Suprapubic skin (tissue), 4 donors: ENCODE results near the gene P2RY8. TPM values are rescaled to one million over a fixed set of nuclear protein-coding genes. Genes with fewer than 3 reads are reported as not detected.
"Not testable (repeated sequence)": the region's sequence is repeated elsewhere in the genome, so short reads cannot be mapped to it uniquely, and the experiment has no call there.

Experiments used
- DNase-seq, 2 donors: peaks; one replicate each; pipeline ENCODE4 v3.0.0-alpha.2; 2019; ENCODE audit warnings: low spot score in 2 of 2
- H3K27ac ChIP-seq: fragments of 200-600 bp; sonication (generic); one replicate; pipeline ENCODE4 v1.5.1; 2019
- H3K27me3 ChIP-seq: fragments of 200-600 bp; sonication (generic); one replicate; pipeline ENCODE4 v1.5.1; 2019
- H3K36me3 ChIP-seq: fragments of 200-600 bp; sonication (generic); one replicate; pipeline ENCODE4 v1.5.1; 2019
- H3K4me1 ChIP-seq: fragments of 200-600 bp; sonication (generic); one replicate; pipeline ENCODE4 v1.5.1; 2019
- H3K4me3 ChIP-seq: fragments of 200-600 bp; sonication (generic); one replicate; pipeline ENCODE4 v1.5.1; 2019; ENCODE audit warnings: mild to moderate bottlenecking
- H3K9me3 ChIP-seq: fragments of 200-600 bp; sonication (generic); one replicate; pipeline ENCODE4 v1.5.1; 2019
- CTCF ChIP-seq, 2 donors: fragments of 200-600 bp in 1 of 2; fragments of 450-650 bp in 1 of 2; sonication (generic) in 1 of 2; IDR thresholded peaks; one replicate each; pipeline ENCODE4 v1.5.1; 2016 to 2019; ENCODE audit warnings: antibody characterized with exemption in 2 of 2, mild to moderate bottlenecking in 1 of 2, moderate library complexity in 1 of 2
- EP300 ChIP-seq: sonication (generic); formaldehyde crosslinking; IDR thresholded peaks from one replicate; pipeline ENCODE4 v1.6.1; 2017; ENCODE audit warnings: antibody characterized with exemption
- POLR2A ChIP-seq, 2 donors: fragments of 450-650 bp; IDR thresholded peaks; one replicate each; pipeline ENCODE4 v1.6.1; 2017; ENCODE audit warnings: antibody characterized with exemption in 2 of 2, mild to moderate bottlenecking in 2 of 2, moderate library complexity in 2 of 2
- POLR2AphosphoS5 ChIP-seq, 3 donors: sonication (generic); formaldehyde crosslinking; IDR thresholded peaks; one replicate each; pipeline ENCODE4 v1.6.1; 2017; ENCODE audit warnings: antibody characterized with exemption in 3 of 3
- WGBS: methylation state at CpG from one replicate; pipeline ENCODE4 v1.1.5; 2018; 5-methylcytosine and 5-hydroxymethylcytosine counted together
- total RNA-seq, 4 donors: library from RNA; depleted of rRNA; stranded (reverse); fragments of >200 nt; gene quantifications; one replicate each; pipeline ENCODE4 v1.1.0, GENCODE V29; 2016

Gene P2RY8
- total RNA-seq, 4 donors from 2014 or later, result 0.25 TPM; not detected in 3

- H3K27me3 ChIP-seq, result peaks cover 3% of the 10 kb centered on the region
- no peak for TF ChIP-seq POLR2A (IDR thresholded peaks at IDR 0.05)
- no peak for TF ChIP-seq EP300
- TF ChIP-seq CTCF (IDR thresholded peaks at IDR 0.05), result no peak
- no peak for TF ChIP-seq POLR2AphosphoS5 (IDR thresholded peaks at IDR 0.05)
- WGBS, result 42% methylated on average over 2 of the region's 2 CpGs
- no peaks in the 10 kb centered on the region for H3K4me1 ChIP-seq
- no peaks in the 10 kb centered on the region for H3K36me3 ChIP-seq
- H3K9me3 ChIP-seq, result no peaks in the 10 kb centered on the region
- no peak overlapping the region for H3K4me3 ChIP-seq
- no peak for DNase-seq
- H3K27ac ChIP-seq, result no peak overlapping the region
Measured at GRCh38 chrX:1561164-1561563, 24.2 kb upstream of the P2RY8 start.

DNA sequence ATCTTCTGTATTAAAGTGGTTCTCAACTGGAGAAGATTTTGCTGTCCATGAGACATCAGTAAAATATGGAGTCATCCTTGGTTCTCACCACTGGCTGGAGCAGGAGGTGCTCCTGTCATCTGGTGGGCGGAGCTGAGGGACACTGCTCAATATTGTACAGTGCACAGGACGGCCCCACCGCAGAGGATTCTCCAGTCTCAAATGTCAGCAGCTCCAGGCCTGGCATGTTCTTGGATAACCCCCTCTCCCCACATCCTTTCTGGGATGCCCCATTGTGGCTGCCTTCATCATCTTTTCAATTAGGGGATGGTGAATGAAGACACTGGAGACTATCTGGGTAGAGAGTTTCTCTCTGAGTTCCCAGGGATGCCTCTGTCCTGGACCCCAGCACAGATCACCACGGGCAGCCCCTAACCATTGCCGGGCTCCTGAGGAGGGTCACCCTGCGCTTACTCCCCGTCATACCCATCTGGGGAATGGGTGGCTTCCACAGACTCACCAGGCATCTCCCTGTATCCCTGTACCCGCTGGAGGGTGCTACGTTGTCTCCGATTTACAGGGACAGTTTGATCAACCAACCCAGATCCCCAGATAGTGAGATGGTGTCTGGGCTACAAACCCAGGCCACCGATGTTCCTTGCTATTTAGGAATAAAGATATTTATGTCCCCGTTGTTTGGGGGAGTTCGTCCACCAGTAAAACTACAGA, 21.9 kb upstream of the P2RY8 start:
- peak; percentile 28 to 43 for DNase-seq

GRCh38 chrX:1557442-1557841, 20.5 kb upstream of the P2RY8 start:
- DNase-seq, result peak; percentile 4 to 18
- not testable (repeated sequence) for H3K4me1 ChIP-seq, H3K4me3 ChIP-seq, H3K27ac ChIP-seq, H3K36me3 ChIP-seq, H3K9me3 ChIP-seq, H3K27me3 ChIP-seq

More for the DNA sequence above, 21.9 kb upstream of the P2RY8 start:
- no peaks in the 10 kb centered on the region for H3K4me1 ChIP-seq
- 84% methylated on average over 13 of the region's 13 CpGs for WGBS
- no peak for TF ChIP-seq EP300
- no peak for TF ChIP-seq CTCF (IDR thresholded peaks at IDR 0.05)
- no peak for TF ChIP-seq POLR2A (IDR thresholded peaks at IDR 0.05)
- no peak for TF ChIP-seq POLR2AphosphoS5 (IDR thresholded peaks at IDR 0.05)
- no peak overlapping the region for H3K4me3 ChIP-seq
- H3K9me3 ChIP-seq, result no peaks in the 10 kb centered on the region
- no peak overlapping the region for H3K27ac ChIP-seq
- H3K36me3 ChIP-seq, result no peaks in the 10 kb centered on the region
- H3K27me3 ChIP-seq, result peaks cover 3% of the 10 kb centered on the region

DNA sequence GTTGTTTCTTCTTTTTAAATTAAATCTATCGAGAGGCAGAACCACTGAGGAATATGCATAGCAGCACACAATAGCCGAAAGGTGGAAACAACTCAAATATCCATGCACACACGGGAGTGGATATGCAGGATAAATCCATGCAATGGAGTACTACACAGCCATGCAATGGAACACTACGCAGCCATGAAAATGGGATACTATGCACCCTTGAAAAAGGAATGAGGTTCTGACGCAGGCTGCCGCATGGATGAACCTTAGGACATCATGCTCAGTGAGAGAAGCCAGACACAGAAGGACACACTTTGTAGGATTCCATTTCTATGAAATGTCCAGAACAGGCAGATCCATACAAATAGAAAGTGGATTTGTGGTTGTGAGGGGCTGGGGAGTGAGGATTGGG, 18.4 kb upstream of the P2RY8 start:
- TF ChIP-seq POLR2AphosphoS5 (IDR thresholded peaks at IDR 0.05), result no peak
- TF ChIP-seq CTCF (IDR thresholded peaks at IDR 0.05), result no peak
- TF ChIP-seq POLR2A (IDR thresholded peaks at IDR 0.05), result no peak
- no peak for TF ChIP-seq EP300
- Histone ChIP-seq H3K9me3 (peaks cover 3% of the 10 kb centered on the region), H3K27me3 (peaks cover 3% of the 10 kb centered on the region), H3K4me3 (no peak overlapping the region), H3K36me3 (no peaks in the 10 kb centered on the region), H3K27ac (no peak overlapping the region), H3K4me1 (no peaks in the 10 kb centered on the region)
- peak in 1 of 2 donors; percentile 18 for DNase-seq
- WGBS, result 85% methylated on average over 6 of the region's 6 CpGs

DNA sequence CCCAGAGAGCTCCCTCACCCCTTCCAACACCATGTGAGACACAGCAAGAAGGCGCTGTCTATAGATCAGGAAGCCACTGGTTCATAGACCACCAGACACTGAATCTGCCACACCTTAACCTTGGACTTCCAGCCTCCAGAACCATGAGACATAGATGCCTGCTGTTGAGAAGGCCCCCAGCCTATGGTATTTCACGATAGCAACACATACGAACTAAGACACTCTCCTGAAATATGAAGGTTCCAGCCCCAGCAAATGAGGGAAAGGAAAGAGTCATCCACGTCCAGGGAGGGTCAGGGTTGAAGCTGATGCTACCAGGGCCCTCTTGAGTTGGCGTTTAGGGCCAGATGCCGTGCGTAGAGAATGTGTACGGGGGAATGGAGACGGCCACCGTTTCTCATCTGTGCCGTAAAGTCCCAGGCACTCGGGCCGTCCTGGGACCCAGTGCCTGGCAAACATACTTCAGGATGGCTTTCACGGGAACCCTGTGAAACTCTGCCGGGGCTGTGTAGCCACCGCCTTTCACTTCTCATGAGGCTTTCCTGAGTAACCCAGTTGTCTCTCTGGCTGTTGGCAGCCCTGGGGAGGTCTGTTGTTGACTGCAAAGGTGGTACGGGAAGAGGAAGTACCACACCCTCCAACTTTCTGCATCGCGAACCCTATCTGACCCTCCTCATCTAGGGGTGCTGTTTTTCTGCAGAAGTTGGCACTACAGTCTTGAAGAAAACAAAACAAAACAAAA, 17.7 kb upstream of the P2RY8 start:
- peaks cover 3% of the 10 kb centered on the region for H3K9me3 ChIP-seq
- H3K27me3 ChIP-seq, result peaks cover 3% of the 10 kb centered on the region
- no peaks in the 10 kb centered on the region for H3K36me3 ChIP-seq
- WGBS, result 79% methylated on average over 19 of the region's 19 CpGs
- H3K27ac ChIP-seq, result no peak overlapping the region
- DNase-seq, result peak; percentile 31 to 61
- TF ChIP-seq EP300, result no peak
- no peak overlapping the region for H3K4me3 ChIP-seq
- no peaks in the 10 kb centered on the region for H3K4me1 ChIP-seq

DNA sequence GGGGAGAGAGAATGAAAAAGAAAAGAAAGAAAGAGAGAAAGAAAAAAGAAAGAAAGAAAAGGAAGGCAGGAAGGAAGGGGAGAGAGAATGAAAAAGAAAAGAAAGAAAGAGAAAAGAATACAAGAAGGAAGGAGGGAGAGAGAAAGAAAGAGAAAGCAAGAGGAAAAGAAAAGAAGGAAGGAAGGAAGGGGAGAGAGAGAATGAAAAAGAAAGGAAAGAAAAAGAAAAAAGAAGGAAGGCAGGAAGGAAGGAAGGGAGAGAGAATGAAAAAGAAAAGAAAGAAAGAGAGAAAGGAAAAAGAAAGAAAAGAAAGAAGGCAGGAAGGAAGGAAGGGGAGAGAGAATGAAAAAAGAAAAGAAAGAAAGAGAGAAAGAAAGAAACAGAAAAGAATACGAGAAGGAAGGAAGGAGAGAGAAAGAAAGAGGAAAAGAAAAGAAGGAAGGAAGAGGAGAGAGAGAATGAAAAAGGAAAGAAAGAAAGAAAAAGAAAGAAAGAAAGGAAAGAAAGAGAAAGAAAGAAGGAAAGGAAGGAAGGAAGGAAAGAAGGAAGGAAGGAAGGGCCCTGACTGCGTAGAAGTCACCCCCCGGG, 15.1 kb upstream of the P2RY8 start:
- 80% methylated on average over 3 of the region's 3 CpGs for WGBS
- TF ChIP-seq CTCF (IDR thresholded peaks at IDR 0.05) (no peak), EP300 (no peak), POLR2A (IDR thresholded peaks at IDR 0.05) (no peak), POLR2AphosphoS5 (IDR thresholded peaks at IDR 0.05) (no peak)
- H3K27ac ChIP-seq, result no peak overlapping the region
- DNase-seq, result no peak
- no peaks in the 10 kb centered on the region for H3K4me1 ChIP-seq
- H3K9me3 ChIP-seq, result peaks cover 3% of the 10 kb centered on the region
- no peak overlapping the region for H3K4me3 ChIP-seq
- no peaks in the 10 kb centered on the region for H3K36me3 ChIP-seq
- no peaks in the 10 kb centered on the region for H3K27me3 ChIP-seq
